PC-9 (cell line): ENCODE measurements around the gene EGFR.

ENCODE experiments used
- CTCF ChIP-seq: fragments of 200-600 bp; sonication (generic); conservative IDR thresholded peaks from 2 replicates; pipeline ENCODE4 v1.6.1; 2017; ENCODE audit warnings: mixed run types, antibody characterized with exemption, mild to moderate bottlenecking, moderate library complexity
- EZH2 ChIP-seq: fragments of 200-600 bp; sonication (generic); IDR thresholded peaks from 2 replicates; pipeline ENCODE4 v1.8.0; 2017; ENCODE audit warnings: antibody characterized with exemption, low read depth

GRCh38 chr7:55065511-55066229 is 46.9 kb downstream of the EGFR start:
- TF ChIP-seq CTCF (peak; percentile 43; the same call in 1 of the 2 replicates), EZH2 (no peak)
